ENCODE measurements around the gene THRSP.

The THRSP gene

GRCh38 chr11:78100261-78100660 is 36.6 kb downstream of the THRSP start:
- DNase-seq: no peak

- DNase-seq: no peak
Measured at GRCh38 chr11:78100676-78101472, 37.2 kb downstream of the THRSP start.

- DNase-seq: no peak
Measured at GRCh38 chr11:78109081-78110015, 45.7 kb downstream of the THRSP start.

GRCh38 chr11:78110351-78110750 is 46.7 kb downstream of the THRSP start:
- DNase-seq: no peak

- DNase-seq: no peak
Measured at GRCh38 chr11:78110830-78111229, 47.2 kb downstream of the THRSP start.

GRCh38 chr11:78111298-78111697 is 47.6 kb downstream of the THRSP start:
- no peak for DNase-seq

- DNase-seq: no peak
Measured at GRCh38 chr11:78112582-78113275, 49.1 kb downstream of the THRSP start.

Data from NCI-H1436 treated with DMSO at 0.1 percent for 48 hours (cell line).